HG03108 (cell line): ENCODE data around the gene LCE7A.

Source experiments
- ATAC-seq: cut with Tn5 transposase; IDR thresholded peaks from one replicate; pipeline ENCODE4 v1.9.1; 2021; ENCODE audit warnings: moderate library complexity; ENCODE audit not compliant: unreplicated experiment

The LCE7A gene, protein sequence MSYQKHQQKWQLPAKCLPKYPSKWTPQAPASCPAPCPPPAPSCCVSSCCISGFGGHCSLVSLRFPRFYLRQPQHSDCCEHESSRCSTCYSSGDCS

DNA sequence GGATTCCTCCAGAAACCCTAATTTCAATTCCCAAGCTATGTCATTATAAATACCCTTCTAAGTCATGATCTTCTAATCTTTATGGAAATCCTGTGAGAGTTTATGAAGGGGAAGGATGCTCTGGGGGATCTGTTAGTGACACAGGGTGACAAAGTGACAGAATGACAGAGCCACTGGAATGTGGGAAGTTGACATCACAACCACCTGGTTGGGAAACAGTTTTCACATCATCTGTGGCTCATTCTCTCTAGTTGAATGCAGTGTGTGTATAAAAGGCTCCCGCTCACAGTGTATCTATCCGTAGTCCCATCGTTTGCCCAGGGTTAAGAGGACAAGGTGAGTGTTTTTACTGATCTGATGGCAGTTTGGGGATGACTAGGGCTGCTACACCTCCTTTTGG lies at the start of gene LCE7A:
Gene LCE7A (plus strand): TSS at position 301 of the 400 bp plus-strand sequence. CDS start 702 bp downstream, outside the sequence.
- ATAC-seq = no peak

- no peak for ATAC-seq
These were observed 48.7 kb upstream of the LCE7A start for GRCh38 chr1:152811050-152811449.

GRCh38 chr1:152811671-152812070 lies 48.1 kb upstream of the LCE7A start, which contains the start of gene LCE1B:
LCE1B (plus strand) TSS chr1:152811971; CDS start chr1:152812447, 476 bp downstream.
- no peak for ATAC-seq

DNA sequence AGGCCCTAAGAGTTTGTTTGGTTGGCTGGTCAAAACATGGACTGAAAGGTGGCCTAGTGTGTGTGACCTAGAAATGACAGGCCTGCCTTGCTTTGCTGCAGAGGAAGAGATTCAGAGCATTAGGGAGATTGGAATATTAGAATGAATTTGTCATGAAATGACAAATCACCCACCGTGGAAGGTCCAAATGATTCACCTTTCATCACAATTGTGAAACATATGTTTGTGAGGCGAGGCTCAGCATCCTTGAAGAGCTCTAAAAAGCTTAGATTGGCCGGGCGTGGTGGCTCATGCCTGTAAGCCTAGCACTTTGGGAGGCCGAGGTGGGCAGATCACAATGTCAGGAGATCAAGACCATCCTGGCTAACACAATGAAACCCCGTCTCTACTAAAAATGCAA lies 42.5 kb upstream of the LCE7A start:
- no peak for ATAC-seq

DNA sequence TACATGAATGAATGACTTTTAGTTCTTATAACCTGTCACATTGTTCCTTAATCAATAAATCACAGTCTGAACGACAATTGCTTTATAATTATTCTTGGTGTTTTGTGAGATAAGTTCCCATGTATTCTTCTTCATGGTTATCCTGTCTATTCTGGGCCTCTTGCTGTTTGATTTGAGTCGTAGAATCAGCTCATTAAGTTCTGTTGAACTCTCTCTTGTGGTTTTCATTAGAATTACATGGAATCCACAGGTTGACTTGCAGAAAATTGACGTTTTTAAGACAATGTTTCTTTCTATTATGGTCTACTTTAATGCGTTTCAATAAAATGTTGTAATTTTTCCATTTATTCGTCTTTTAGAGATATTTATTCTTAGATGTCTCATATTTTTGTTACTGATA lies 36.5 kb upstream of the LCE7A start:
- no peak for ATAC-seq

GRCh38 chr1:152824964-152825363 lies 34.8 kb upstream of the LCE7A start:
- ATAC-seq = no peak

GRCh38 chr1:152827173-152827572 lies 32.6 kb upstream of the LCE7A start, which contains the start of gene LCE1A:
LCE1A (plus strand) TSS chr1:152827473; CDS start chr1:152827473, 0 bp downstream.
- no peak for ATAC-seq

DNA sequence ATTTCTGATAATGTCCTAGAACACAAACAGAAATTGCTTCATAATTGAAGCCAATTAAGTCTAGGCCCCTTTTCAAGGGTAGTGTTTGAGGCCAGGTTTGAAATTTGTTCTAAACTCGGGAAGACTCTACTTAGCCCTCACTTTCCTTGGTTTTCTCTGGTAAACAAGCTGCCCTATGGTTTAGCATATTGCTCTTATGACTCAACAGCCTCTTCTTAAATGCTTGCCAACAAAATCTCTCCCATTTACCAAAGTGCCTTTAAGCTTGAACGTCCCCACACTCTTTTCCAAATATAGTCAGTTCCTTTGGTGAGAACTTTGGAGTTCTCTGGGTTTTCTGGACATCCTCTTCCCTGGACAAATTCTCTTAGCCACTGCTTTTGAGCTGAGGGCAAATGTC lies 22.9 kb upstream of the LCE7A start:
- ATAC-seq = no peak

DNA sequence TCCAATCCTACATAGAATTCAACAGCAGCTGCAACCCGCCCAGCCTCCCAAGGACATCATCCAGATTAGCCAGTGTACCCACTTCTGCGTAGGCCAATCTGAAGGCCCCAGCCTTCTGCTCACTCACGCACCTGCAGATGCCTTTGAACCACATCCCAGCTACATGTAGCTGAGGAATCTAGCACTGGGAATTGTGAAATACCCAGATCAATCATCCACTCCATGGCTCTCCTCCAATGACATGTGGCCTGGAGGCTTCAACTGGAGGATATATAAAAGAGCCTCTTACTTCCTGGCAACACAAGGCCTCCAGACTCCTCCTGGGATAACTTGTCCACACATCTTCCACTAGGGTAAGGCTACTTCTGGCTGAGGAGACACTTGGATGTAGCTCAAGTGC lies 17.2 kb upstream of the LCE7A start, which contains the start of gene LCE6A:
Gene LCE6A (plus strand): TSS at position 301 of the 400 bp plus-strand sequence. CDS start 665 bp downstream, outside the sequence.
- no peak for ATAC-seq

DNA sequence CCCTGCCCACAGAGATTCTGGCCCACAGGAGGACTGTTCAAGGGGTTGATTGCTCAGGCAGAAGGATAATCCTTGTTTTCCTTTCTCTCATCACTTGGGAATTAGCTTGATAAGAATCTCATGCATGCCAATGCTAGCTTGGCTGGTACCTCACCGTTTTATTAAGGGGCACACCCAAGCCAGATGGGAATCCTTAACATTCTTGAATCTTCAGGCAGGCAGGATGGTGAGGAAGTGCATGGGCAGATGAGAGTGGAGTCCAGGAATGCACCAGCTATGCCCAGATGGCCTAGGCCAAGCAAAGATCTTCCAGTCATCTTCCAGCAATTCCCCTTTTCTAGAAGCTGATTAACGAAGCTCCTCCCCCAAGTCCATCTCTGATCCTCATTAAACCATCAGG lies 4.1 kb upstream of the LCE7A start:
- no peak for ATAC-seq

DNA sequence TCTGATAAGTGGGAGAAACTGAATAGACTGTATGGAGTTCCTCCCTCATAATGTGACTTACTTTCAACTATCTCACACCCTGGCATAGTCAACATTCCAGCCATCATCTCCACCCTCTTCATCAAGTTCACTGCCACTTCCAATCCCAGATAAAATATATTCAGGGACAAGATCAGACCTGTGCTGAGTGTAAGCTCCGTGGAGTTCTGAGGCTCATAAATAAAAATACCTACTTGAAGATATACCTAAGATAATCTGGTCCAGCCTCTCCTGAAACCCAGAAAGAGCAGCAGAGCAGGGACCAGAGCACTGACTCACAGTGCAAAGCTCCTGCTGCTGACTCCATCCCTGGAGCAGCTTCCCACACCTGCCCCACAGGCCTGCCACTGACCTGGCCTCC lies 1.7 kb upstream of the LCE7A start:
- ATAC-seq = no peak

DNA sequence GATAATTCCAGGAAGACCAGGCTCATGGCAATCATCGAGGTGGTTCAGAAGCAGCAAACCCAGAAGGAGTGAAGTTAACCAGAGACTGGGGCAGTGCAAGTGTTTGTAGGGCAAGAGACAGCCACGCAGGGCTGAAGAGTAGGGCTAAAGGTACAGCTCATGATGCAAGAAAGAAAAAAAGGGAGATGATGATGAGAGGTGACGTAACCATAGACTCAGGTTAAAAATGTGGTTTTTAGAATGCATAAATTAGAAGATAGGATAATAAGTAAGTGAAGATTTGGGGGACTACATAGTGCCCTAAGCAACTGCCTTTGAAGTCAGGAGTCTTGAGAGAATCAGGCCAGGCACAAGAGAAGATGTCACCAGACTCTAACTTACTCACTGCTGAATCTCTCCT lies 333 bp downstream of the LCE7A start:
- no peak for ATAC-seq

GRCh38 chr1:152861374-152861773 lies 1.6 kb downstream of the LCE7A start:
- ATAC-seq = no peak

- no peak for ATAC-seq
These were observed 4.6 kb downstream of the LCE7A start for GRCh38 chr1:152864443-152864842.

GRCh38 chr1:152866321-152866720 lies 6.5 kb downstream of the LCE7A start:
- ATAC-seq = no peak

- no peak for ATAC-seq
These were observed 10.1 kb downstream of the LCE7A start for GRCh38 chr1:152869808-152870419.

DNA sequence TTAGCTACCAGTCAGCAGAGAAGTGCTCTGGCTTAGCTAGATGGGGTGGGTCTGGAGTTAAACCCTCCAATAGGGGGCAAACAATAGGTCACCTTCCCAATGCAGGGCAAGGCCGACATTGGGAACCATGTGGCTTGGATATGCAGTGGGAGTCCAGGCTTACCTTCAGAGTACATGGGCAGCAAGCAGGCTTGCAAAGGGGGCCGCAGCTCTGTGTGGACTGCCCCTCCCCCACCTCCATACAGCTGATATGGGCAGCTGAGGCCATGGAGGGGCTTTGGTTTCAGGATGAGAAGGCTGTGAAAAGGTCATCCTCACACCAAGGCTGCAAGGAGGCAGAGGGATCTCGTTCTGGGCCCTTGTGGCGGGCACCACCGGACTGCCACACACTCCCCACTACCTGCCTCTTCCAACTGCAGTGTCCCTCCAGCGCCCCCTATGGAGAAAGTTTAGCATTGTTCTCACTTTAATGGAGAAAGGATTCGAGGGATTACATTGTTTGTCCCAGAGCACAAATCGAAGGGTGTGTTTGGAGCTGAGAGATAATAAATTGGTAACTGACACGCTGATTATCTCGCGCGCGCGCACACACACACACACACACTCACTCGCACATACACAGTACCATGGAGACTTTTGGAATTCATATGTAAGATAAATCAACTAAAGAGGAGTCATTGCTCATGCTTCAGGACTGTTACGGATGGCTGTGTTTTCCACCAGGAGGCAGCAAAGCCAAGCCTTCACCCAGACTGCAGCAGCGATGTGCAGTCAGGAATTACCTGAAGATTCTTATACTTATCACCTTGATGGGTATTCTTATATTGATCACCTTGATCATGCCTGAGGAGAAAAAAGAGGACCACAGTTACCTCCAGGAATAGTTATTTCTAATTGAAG lies 11.3 kb downstream of the LCE7A start:
- ATAC-seq = no peak

DNA sequence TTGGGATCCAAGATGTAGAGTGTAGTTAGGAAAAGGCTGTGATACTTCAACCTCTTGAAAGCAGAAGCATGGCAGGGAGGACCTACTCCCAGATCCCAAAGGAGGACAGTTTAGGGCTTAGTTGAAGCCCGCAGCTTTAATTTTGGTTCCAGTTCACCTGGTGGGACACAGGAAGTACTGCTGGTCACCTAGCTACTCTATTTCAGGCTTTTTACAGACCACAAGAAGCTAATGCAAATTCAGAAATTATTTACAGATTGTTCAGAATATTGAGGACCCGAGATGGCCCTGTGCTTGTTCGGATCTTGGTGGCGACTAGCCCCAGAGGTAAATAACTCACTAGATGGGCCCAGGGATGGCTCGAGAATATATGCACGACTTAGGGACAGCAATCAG lies 11.9 kb downstream of the LCE7A start:
- ATAC-seq = no peak

GRCh38 chr1:152873495-152873894 lies 13.7 kb downstream of the LCE7A start:
- no peak for ATAC-seq

DNA sequence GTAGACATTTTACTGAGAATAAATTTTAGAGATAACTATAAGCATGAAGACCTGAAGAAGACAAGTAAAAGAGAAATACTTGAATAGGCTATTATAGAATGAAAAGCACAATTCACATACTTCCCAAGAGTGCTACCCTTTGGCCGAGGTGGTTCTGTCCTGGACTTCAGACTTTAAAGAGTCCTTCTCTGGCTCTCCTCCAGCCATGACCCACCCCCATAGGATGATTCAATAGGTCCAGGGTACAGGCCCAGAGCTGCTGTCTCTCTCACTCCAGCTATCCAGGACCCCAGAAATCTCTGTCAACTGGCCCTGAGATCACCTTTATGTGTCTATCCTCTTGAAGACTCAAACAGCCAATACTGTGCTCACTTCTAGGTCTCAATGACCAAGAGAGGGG lies 17.0 kb downstream of the LCE7A start:
- ATAC-seq = no peak

GRCh38 chr1:152878042-152878441 lies 18.2 kb downstream of the LCE7A start, which contains the start of gene SMCP:
SMCP (plus strand) TSS chr1:152878322; CDS start chr1:152884423, 6,101 bp downstream.
- no peak for ATAC-seq
